Fibroblast of villous mesenchyme (primary cell): ENCODE measurements around the gene ASB3. TPM values are rescaled to one million over a fixed set of nuclear protein-coding genes. Genes with fewer than 3 reads are reported as not detected.

ENCODE experiments used
- DNase-seq: peaks from one replicate; pipeline ENCODE4 v3.0.0-alpha.2; 2010; ENCODE audit warnings: low read depth
- H3K4me3 ChIP-seq: 2 replicates; pipeline ENCODE4 v1.5.1; 2011; ENCODE audit warnings: low read depth, mild to moderate bottlenecking, low read length
- CTCF ChIP-seq: IDR thresholded peaks from 2 replicates; pipeline ENCODE4 v1.5.1; 2012; ENCODE audit warnings: low read depth, mild to moderate bottlenecking, low read length; ENCODE audit not compliant: insufficient read depth
- total RNA-seq: library from RNA; depleted of rRNA; stranded (reverse); fragments of >200 nt; gene quantifications from 2 replicates; pipeline ENCODE4 v1.2.3, GENCODE V29; 2012

The ASB3 gene
- total RNA-seq, 1 donor, result 34.1 TPM

- DNase-seq, result no peak
- H3K4me3 ChIP-seq, result no peak overlapping the region
- no peak for TF ChIP-seq CTCF
These were observed 30.1 kb downstream of the ASB3 start for GRCh38 chr2:53756644-53757043.

- H3K4me3 ChIP-seq, result no peak overlapping the region
- peak; percentile 16 for DNase-seq
- no peak for TF ChIP-seq CTCF
These were observed 31.6 kb downstream of the ASB3 start for GRCh38 chr2:53755121-53755520.

- H3K4me3 ChIP-seq, result no peak overlapping the region
- TF ChIP-seq CTCF, result no peak
- DNase-seq, result no peak
These were observed 33.7 kb downstream of the ASB3 start for GRCh38 chr2:53753041-53753440.

- H3K4me3 ChIP-seq, result no peak overlapping the region
- no peak for TF ChIP-seq CTCF
- DNase-seq, result no peak
These were observed 34.4 kb downstream of the ASB3 start for GRCh38 chr2:53752385-53752784.

GRCh38 chr2:53751728-53752127 is 35.0 kb downstream of the ASB3 start:
- no peak for TF ChIP-seq CTCF
- DNase-seq, result peak; percentile 3
- no peak overlapping the region for H3K4me3 ChIP-seq

- no peak for TF ChIP-seq CTCF
- DNase-seq, result no peak
- no peak overlapping the region for H3K4me3 ChIP-seq
These were observed 36.5 kb downstream of the ASB3 start for GRCh38 chr2:53750041-53750768.
